Esophagus (tissue), 2 donors: ENCODE measurements around the gene MYLK4. TPM values are rescaled to one million over a fixed set of nuclear protein-coding genes. Genes with fewer than 3 reads are reported as not detected.

Experiments
- H3K27ac ChIP-seq, 2 donors: one replicate each; pipeline ENCODE4 v1.5.1; 2013; ENCODE audit warnings: low read depth in 2 of 2, mild to moderate bottlenecking in 2 of 2, inconsistent platforms in 1 of 2, low read length in 1 of 2, moderate library complexity in 1 of 2
- H3K27me3 ChIP-seq, 2 donors: one replicate each; pipeline ENCODE4 v1.6.1; 2013; ENCODE audit warnings: low read length in 2 of 2, control low read depth in 1 of 2, mild to moderate bottlenecking in 1 of 2; ENCODE audit not compliant: insufficient read depth in 2 of 2, control insufficient read depth in 1 of 2
- H3K36me3 ChIP-seq, 2 donors: one replicate each; pipeline ENCODE4 v1.6.1; 2013; ENCODE audit warnings: low read length in 1 of 2; ENCODE audit not compliant: control insufficient read depth in 2 of 2, insufficient read depth in 2 of 2
- H3K4me1 ChIP-seq, 2 donors: one replicate each; pipeline ENCODE4 v1.6.1; 2013; ENCODE audit warnings: low read length in 1 of 2; ENCODE audit not compliant: control insufficient read depth in 2 of 2, insufficient read depth in 2 of 2
- H3K4me3 ChIP-seq, 2 donors: one replicate each; pipeline ENCODE4 v1.5.1; 2013; ENCODE audit warnings: low read length in 2 of 2, mild to moderate bottlenecking in 2 of 2, low read depth in 1 of 2, moderate library complexity in 1 of 2
- H3K9me3 ChIP-seq, 2 donors: one replicate each; pipeline ENCODE4 v1.6.1; 2013; ENCODE audit warnings: mild to moderate bottlenecking in 2 of 2, low read depth in 1 of 2, low read length in 1 of 2, moderate library complexity in 1 of 2; ENCODE audit not compliant: control insufficient read depth in 2 of 2, insufficient read depth in 1 of 2
- WGBS, 2 donors: extraction: QIAGEN DNeasy Blood & Tissue Kit; methylation state at CpG; one replicate each; pipeline ENCODE4 v1.1.7; 2013; 5-methylcytosine and 5-hydroxymethylcytosine counted together
- polyA plus RNA-seq, 2 donors: library from polyadenylated mRNA; stranded (reverse); fragments of 200-250 nt; gene quantifications; one replicate each; pipeline ENCODE4 v1.2.3, GENCODE V29; 2013
- donor health status: healthy with polysubstance abuse.
- donor health status: Bipolar disorder and iron deficiency.

MYLK4 gene
- polyA plus RNA-seq, 2 donors = 0.59 to 0.75 TPM

DNA sequence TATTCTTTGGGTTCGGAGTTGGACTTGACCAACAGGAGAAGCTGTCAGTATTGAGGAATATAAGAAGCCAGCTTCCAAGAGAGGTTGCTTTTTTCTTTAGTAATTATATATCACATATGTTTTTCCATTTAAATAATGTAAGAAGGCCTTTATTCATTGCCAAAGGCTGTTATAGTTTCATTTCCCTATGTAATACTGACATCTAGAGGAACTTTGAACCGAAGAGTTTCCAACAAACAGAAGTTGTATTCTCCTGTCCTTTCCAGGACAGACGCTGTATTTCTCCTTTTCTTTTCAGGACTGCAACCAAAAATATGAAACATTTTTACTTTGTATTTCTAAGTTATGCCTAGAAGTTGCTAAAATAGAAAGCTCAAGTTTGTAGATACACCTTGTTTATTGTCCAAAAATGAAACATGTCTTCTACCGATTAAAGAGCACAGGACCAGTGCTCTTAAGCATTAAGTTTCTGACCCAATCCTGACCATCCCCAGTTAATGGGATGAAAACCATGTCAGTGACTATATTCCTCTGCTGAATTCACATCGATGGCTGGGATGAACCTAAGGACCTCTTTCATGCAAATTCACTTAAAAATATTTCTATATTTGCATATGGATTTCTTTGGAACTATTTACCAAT lies 55.1 kb downstream of the MYLK4 start:
- H3K4me3 ChIP-seq = no peak overlapping the region
- H3K36me3 ChIP-seq = no peaks in the 10 kb centered on the region
- no peaks in the 10 kb centered on the region for H3K4me1 ChIP-seq
- H3K27ac ChIP-seq = no peak overlapping the region
- WGBS, 2 donors = 53 to 54% methylated on average over 5 of the region's 5 CpGs
- no peaks in the 10 kb centered on the region for H3K27me3 ChIP-seq
- H3K9me3 ChIP-seq = no peaks in the 10 kb centered on the region

DNA sequence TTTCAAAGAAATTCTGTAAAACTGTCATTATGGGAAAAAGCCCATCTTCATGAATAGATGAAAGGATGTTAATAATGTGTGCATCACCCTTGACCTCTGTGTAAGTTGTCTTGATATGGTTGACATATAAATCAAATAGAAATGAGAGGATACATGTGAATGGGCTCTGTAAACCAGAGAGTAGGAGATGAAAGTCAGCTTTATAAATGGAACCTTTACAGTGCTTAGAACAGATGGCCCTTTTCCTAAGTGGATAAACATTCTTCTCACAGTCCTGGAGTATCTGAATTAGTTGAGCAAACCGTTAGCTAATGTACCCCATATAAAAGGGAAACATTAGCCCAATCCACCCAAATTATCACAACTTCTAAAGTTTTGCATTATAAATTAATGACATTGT lies 57.5 kb downstream of the MYLK4 start:
- no peak overlapping the region for H3K4me3 ChIP-seq
- no peaks in the 10 kb centered on the region for H3K9me3 ChIP-seq
- 70 to 75% methylated on average over 1 of the region's 1 CpG for WGBS, 2 donors
- no peaks in the 10 kb centered on the region for H3K4me1 ChIP-seq
- H3K27me3 ChIP-seq = no peaks in the 10 kb centered on the region
- no peaks in the 10 kb centered on the region for H3K36me3 ChIP-seq
- H3K27ac ChIP-seq = no peak overlapping the region

- Histone ChIP-seq H3K36me3 (peaks cover 0 to 4% of the 10 kb centered on the region in 2 donors), H3K4me3 (no peak overlapping the region), H3K27ac (no peak overlapping the region), H3K4me1 (no peaks in the 10 kb centered on the region), H3K9me3 (no peaks in the 10 kb centered on the region), H3K27me3 (no peaks in the 10 kb centered on the region)
- 83 to 86% methylated on average over 8 of the region's 8 CpGs for WGBS, 2 donors
These were observed 62.2 kb downstream of the MYLK4 start for GRCh38 chr6:2688401-2689064.

DNA sequence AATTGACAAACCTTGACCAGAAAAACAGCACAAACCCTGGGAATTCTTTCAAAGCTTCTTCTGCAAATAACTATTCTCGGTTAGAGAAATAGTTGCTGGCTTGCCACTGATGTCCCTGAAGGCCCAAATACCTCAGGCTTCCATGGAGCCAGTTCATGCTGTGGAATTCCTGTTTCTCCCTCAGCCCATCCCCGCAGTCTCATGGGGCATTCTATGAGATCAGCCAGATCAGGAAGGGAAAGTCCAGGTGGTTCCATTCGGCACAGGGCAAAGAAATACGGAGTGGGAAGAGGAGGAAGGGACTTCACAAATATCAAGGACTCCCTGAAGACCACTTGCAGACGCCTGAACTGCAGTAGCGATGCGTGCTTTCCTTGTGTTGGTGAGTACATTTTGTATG lies 63.3 kb downstream of the MYLK4 start:
- Histone ChIP-seq H3K36me3 (peaks cover 0 to 4% of the 10 kb centered on the region in 2 donors), H3K27ac (no peak overlapping the region), H3K27me3 (no peaks in the 10 kb centered on the region), H3K4me3 (no peak overlapping the region), H3K9me3 (no peaks in the 10 kb centered on the region), H3K4me1 (no peaks in the 10 kb centered on the region)
- WGBS, 2 donors = 86 to 89% methylated on average over 7 of the region's 7 CpGs

- no peak overlapping the region for H3K27ac ChIP-seq
- 83 to 95% methylated on average over 11 of the region's 11 CpGs for WGBS, 2 donors
- no peaks in the 10 kb centered on the region for H3K27me3 ChIP-seq
- H3K36me3 ChIP-seq = peaks cover 0 to 4% of the 10 kb centered on the region in 2 donors
- no peak overlapping the region for H3K4me3 ChIP-seq
- no peaks in the 10 kb centered on the region for H3K9me3 ChIP-seq
- H3K4me1 ChIP-seq = no peaks in the 10 kb centered on the region
These were observed 64.2 kb downstream of the MYLK4 start for GRCh38 chr6:2686515-2686914.

GRCh38 chr6:2684766-2685754 lies 65.7 kb downstream of the MYLK4 start:
- Histone ChIP-seq H3K36me3 (peaks cover 0 to 4% of the 10 kb centered on the region in 2 donors), H3K27me3 (no peaks in the 10 kb centered on the region), H3K9me3 (no peaks in the 10 kb centered on the region), H3K4me1 (no peaks in the 10 kb centered on the region), H3K27ac (no peak overlapping the region), H3K4me3 (no peak overlapping the region)
- 93 to 95% methylated on average over 30 of the region's 30 CpGs for WGBS, 2 donors

DNA sequence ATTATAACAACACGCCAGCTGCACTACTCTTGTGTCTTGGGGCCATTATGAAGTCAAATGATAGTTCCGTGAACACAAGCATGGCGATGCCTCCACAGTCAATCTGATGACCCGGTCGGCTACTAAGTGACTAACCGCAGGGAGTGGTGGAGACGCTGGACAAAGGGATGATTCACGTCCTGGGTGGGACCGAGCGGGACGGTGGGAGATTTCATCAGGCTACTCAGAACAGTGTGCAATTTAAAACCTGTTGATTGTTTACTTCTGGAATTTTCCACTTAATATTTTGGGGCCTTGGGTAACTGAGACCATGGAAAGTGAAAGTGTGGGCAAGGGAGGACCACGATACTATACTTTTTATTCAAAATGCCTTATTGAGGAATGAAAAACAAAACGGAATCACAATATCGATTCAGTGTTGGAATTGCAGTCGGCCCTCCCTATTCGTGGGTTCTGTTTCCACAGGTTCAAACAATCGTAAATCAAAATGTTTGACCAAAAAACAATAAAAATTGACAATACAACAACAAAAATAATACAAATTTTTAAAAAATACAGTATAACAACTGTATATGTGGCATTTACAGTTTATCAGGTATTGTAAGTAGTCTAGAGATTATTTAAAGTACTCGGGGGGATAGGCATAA lies 66.5 kb downstream of the MYLK4 start:
- 89 to 93% methylated on average over 18 of the region's 18 CpGs for WGBS, 2 donors
- no peak overlapping the region for H3K27ac ChIP-seq
- no peaks in the 10 kb centered on the region for H3K27me3 ChIP-seq
- H3K9me3 ChIP-seq = no peaks in the 10 kb centered on the region
- H3K4me1 ChIP-seq = no peaks in the 10 kb centered on the region
- peaks cover 0 to 4% of the 10 kb centered on the region in 2 donors for H3K36me3 ChIP-seq
- H3K4me3 ChIP-seq = no peak overlapping the region

DNA sequence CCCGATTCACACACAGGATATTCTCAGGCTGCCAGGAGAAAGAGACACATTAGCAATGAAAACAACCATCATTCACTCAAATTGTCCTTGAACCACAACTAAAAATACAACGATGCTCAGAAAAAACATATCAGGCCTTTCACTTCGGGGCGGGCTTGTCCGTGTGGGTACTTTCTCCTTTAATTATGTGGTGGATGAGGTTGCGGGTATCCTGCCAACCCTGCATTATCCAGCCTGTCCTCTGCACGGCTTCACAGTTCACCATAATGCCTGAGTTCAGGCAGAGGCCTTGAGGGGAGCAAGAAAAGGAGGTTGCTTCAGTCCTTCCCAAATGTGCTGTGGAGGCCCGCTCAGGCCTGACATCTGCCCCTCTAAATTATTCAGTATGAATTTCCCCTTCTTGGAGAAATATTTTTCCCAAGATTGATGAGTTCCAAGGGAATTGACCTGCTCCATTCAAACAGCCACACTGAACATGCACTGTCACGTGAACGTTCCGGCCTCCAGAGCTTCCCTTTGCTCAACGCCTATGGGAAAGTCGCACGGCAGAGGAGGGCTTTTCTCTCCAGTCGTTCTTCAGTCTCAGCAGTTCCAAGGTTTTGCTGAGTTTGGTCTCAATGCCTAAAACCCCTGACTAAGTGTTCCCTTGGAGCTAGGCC lies 70.3 kb downstream of the MYLK4 start:
- Histone ChIP-seq H3K36me3 (no peaks in the 10 kb centered on the region), H3K4me3 (no peak overlapping the region), H3K27me3 (no peaks in the 10 kb centered on the region), H3K4me1 (no peaks in the 10 kb centered on the region), H3K27ac (no peak overlapping the region), H3K9me3 (no peaks in the 10 kb centered on the region)
- 85 to 87% methylated on average over 15 of the region's 15 CpGs for WGBS, 2 donors

DNA sequence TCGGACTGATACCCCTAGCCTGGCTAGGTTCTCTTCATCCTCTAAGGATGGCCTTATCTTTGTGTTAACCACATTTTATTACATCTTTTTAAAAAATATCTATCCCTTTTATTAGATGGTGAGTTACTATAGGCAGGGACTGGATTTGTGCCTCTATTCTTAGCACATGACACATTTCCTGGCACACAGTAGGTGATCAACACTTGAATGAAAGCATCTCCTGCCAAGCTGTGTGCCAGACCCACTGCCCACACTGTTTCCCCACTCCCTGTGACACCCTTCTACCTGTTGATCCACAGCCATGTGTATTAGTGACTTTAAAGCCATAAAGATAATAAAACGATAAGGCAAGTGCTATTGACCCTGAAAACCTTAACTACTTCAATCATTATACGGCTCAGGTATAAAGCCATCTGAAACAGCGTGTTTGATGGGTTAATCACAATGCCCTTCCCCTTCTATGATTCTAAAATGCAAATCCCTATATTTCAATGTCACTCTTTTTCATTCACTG lies 73.6 kb downstream of the MYLK4 start:
- 82 to 90% methylated on average over 4 of the region's 4 CpGs for WGBS, 2 donors
- H3K27ac ChIP-seq = no peak overlapping the region
- no peaks in the 10 kb centered on the region for H3K9me3 ChIP-seq
- no peaks in the 10 kb centered on the region for H3K36me3 ChIP-seq
- H3K4me1 ChIP-seq = no peaks in the 10 kb centered on the region
- H3K27me3 ChIP-seq = no peaks in the 10 kb centered on the region
- H3K4me3 ChIP-seq = no peak overlapping the region
